Epidermal melanocyte (primary cell): ENCODE measurements around the gene MALSU1.
A peak's percentile ranks its signal among the peaks of the same experiment; 100 is the strongest.

ENCODE experiments used
- DNase-seq: peaks from one replicate; pipeline ENCODE4 v3.0.0; 2011; ENCODE audit warnings: low spot score; ENCODE audit not compliant: insufficient read length

The MALSU1 gene

DNA sequence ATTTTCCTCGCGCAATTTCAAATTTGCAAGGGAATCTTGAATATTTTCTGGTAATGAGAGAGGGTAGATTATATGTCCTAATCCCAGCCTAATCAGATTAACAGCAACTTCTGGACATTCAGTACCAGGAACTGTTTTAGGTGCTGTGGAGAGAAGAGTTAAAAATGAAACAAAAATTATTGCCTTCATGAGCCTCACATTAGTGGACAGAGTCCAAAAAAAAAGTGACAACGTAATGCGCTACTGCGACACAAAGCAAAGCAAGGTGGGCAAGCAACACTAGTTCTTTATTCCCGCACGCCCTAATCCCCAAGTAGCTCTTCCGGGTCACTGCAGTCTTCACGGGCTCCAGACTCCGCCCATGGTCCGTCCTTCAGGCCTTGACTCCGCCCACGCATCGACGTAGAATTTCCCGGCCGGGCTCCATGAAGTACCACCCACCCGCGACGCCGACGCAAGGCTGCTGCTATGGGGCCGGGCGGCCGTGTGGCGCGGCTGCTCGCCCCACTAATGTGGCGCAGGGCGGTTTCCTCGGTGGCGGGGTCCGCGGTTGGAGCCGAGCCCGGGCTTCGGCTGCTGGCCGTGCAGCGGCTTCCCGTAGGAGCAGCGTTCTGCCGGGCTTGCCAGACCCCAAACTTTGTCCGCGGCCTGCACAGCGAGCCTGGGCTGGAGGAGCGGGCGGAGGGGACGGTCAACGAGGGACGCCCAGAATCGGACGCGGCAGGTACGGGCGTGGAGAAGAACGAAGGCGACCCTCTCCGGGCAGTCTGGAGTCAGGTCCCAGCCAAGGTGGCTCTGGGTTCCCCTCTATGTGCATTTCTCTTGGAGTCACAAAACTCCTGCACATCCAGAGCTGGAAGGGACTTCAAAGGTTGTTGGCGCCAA is at the start of gene MALSU1:
Gene MALSU1, plus strand, starts transcription at position 455 of the 885 bp plus-strand sequence. Its CDS starts 14 bp downstream, at position 469.
- peak; percentile 70 for DNase-seq

DNA sequence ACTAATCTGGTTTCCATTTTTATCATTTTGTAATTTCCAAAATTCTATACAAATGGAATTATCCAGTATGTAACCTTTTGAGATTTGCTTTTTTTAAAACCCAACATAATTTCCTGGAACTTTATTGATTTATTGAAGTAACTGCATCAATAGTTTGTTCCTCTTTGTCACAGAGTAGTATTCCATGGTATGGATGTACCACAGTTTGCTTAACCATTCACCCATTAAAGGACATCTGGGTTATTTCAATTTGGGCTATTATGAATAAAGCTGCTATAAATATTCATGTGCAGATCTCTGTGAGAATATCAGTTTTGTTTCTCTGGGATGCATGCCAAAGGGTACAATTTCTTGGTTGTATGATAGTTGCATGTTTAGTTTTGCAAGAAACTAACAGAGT is 49.7 kb upstream of the MALSU1 start:
- DNase-seq = no peak

DNA sequence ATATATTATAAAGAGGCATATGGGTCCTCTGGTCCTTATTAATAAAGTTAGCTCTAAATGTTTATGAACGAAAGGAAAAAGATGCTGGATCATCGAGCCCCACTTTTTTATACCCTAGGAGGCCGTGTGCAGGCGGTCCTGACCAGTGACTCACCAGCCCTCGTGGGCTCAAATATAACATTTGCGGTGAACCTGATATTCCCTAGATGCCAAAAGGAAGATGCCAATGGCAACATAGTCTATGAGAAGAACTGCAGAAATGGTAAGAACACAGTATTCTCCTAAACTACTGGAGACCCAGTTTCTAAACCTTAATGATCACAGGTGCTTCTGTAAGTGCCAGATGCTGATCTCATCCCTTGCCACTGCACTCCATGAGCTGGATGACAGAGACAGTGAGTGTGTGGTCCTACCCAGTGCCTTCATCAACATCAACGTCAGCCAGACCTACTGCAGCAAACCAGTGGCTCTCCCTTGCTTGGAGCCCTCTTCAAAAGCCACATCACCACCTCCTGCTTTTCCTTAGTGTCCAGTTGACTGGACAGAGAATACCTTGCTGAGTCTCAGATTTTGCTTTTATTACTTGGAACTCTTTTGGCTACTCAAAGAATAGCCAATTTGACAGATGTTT is 45.0 kb upstream of the MALSU1 start:
- DNase-seq = no peak

DNA sequence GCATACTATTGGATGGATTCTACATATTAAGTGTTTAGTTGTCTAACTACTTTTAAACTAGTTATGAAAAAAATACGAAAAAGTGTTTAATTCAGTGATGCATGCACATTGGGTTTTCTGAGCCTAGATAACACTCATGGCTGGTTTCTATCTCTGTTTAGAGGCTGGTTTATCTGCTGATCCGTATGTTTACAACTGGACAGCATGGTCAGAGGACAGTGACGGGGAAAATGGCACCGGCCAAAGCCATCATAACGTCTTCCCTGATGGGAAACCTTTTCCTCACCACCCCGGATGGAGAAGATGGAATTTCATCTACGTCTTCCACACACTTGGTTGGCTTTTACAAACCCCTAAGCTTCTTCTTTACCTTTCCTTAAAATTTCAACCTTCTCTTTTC is 42.4 kb upstream of the MALSU1 start:
- no peak for DNase-seq

DNA sequence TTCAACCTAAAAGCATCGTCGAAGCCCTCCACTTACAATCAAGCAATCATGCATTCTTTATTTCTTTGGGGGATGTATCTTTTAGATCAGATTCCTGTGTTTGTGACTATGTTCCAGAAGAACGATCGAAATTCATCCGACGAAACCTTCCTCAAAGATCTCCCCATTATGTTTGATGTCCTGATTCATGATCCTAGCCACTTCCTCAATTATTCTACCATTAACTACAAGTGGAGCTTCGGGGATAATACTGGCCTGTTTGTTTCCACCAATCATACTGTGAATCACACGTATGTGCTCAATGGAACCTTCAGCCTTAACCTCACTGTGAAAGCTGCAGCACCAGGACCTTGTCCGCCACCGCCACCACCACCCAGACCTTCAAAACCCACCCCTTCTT is 38.8 kb upstream of the MALSU1 start:
- no peak for DNase-seq

DNA sequence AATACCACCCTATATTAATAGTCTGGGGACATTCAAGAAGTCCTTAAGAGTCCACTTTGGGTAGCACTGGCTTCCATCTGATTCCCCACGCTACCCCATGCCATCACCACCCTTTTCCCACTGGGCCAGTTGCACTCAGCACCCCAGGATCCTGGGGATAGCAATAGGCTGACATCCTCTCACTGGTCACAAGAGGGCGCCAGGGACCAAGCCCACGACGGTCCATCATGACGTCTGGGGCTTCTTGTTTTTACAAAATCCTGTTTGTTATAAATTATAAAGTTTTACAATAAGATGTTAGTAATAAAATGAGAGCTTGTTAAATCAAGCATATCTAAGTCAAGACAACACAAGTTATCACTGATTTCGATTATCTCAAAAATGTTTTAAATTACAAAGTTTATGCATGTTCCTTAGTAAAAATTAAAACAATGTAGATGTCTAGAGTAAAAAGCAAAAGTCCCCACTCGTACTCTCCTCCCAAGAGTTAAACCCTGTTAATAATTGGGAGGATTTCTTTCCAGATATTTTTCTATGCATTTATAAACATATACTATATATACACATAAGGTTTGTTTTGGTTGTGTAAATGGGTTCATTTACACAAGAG is 37.2 kb upstream of the MALSU1 start:
- peak; percentile 75 for DNase-seq

DNA sequence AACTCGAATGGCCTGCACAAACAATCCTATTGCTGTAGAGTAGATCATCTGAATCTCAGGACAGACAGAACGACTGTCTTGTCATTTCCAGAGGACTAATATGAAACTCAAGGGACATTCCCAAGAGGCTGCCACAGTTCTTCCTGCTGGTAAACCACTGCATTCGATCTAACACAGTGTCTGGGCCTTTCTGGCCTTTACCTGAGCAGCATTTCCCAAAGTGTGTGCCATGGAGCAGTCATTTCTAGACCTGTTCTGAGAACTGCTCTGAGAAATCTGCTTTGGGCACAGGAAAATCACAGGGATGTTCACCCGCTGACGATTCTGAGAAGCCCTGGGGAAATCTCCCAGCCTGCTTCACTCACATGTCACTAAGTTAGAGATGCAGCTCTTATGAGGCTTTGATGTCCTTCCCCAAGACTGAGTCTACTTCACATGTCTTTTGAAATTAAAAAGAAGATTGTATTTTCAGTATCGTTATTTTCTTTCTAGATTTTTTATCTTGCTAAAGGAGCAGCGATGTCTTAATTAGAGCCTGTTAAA is 34.2 kb upstream of the MALSU1 start:
- DNase-seq = no peak

DNA sequence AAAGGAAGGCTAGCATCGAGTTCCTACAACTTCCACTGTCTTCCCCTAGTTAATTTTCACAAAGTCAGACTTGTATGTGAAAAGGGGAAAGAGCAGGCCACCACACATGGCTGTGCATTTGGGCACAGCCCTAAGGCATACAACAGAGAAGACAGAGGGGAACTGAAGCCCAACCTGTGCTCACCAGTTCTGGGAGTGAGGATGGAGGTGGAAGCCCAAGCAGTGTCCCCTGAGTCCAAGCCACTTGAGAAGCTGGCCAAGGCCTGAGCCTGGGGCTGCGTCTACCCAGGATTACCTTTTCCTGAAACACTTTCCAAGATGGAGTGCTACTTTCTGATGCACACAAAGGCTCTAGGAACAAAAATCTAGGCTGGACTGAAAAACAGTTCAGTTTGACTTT is 32.2 kb upstream of the MALSU1 start:
- no peak for DNase-seq

DNA sequence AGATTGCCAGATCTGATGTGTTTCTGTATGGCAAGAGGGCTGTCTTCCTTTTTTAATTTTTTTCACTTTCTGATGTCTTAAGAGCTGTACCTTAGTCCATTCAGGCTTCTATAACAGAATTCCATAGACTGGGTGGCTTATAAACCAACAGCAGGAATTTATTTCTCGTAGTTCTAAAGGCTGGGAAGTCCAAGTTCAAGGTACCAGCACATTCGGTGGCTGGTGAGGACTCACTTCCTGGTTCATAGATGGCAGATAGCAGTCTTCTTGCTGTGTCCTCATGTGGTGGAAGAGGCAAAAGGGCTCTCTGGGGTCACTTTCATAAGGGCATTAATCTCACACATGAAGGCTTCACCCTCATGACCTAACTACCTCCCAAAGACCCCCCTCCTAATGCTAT is 31.8 kb upstream of the MALSU1 start:
- no peak for DNase-seq

DNA sequence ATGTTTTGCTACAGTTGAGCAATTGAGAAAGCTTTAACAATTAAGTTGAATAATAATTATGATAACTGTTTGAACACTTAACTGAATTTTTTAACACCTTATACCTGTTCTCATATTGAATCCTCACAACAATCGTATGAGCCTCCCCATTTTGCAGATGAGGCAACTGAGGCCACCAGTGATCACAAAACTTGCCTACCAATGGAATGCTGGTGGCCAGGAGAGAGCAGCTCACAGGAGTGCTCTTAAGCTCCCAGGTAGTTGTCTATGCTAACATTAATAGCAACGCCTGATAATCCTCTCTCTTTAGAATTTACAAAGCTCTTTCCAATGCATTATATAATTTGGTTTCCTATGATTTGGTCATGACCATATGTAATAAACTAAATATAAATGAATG is 31.0 kb upstream of the MALSU1 start:
- no peak for DNase-seq

DNA sequence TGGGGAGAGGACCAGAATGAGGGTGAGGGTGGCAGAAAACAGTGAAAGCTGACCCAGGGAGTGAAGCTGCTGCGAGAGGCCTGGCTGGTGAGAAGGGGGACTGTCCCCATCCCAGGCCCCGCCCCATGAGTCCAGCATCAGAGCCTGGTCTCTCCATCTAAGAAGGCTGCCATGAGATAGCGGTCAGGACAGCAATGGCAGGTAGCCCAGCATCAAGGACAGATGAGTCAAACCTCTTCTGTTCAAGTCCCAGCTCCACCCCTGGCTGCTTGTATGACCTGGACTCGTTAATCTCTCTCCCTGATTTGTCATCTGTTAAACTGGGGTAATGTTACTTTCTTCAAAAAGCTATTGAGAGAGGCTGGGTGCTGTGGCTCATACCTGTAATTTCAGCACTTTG is 30.4 kb upstream of the MALSU1 start:
- DNase-seq = no peak

DNA sequence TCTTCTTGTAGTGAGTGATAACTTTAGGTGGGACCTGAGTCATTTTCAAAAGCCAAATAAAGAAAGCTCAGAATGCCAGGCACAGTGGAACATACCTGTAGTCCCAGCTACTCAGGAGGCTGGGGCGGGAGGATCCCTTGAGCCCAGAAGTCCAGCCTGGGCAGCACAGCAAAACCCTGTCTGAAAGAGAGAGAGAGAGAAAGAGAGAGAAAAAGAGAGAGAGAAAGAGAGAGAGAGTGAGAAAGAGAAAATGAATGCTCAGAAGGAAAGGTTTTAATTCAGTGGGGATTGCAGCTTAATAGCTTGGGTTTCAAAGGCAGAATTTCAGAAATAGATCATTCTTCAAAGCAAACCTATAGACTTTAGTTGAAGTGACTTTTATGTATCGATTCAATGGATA is 26.9 kb upstream of the MALSU1 start:
- DNase-seq = no peak

DNA sequence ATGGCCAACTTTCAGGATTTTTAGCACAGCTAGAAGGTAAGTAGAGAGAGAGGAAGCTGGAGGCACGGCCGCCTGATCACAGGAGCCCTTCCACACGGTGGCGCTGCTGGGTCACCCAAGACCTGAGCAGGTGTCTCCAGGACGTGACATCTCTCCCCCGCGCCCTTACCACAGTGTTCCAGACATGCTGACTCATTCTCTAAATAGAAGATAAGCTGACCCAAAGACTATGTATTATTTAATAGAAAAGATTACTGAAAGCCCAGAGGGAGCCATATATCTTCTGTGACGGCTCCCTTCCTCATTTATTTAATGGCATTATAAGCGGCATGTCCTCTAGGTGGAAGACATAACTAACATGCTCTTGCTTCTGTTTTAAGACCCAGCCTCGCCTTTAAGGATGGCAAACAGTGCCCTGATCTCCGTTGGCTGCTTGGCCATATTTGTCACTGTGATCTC is 26.0 kb upstream of the MALSU1 start:
- no peak for DNase-seq

DNA sequence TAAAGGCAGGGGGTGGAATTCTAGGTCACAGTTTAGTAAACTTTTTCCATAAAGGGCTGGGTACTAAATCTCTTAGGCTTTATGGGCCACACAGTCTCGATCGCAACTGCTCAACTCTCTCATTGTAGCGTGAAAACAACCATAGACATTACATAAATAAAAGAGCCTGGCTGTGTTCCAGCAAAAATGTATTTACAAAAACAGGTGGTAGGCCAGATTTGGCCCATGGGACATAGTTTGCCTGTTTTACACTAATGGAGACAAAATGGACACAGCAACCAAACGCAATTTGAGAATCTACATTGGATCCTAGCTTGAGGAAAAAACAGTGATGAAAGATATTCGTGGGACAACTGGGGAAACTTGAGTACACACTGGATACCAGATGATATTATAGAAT is 23.2 kb upstream of the MALSU1 start:
- no peak for DNase-seq

DNA sequence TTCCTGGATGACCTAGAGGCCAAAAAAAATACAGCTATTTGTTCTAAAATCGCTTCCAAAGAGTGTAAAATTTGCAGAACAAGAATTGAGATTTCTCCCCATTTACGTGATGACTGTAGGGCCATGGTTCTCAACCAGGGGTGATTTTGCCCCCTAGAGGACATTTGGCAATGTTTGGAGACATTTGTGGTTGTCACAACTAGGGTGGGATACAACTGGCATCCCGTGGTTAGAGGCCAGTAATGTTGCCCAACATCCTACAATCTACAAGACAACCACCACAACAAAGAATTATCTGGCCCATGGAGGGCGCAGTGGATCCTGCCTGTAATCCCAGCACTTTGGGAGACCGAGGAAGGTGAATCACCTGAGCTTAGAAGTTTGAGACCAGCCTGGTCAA is 22.8 kb upstream of the MALSU1 start:
- DNase-seq = no peak

DNA sequence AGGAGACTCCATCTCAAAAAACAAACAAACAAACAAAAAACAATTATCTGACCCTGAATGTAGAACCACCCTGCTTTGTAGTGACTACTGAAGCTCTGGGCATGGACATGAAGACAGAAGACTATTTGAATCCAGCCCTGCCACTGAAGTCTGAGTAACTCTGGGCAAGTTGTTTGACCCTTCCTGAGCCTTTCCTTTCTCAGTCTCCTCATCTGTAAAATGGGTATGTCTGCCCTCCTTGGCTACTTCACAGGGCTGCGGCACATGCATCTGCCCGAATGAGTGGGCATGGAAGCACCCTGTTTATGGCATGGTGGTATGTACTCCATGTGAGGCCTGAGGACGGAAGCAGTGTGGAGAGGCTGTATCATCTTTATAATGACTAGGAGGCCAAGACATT is 22.2 kb upstream of the MALSU1 start:
- no peak for DNase-seq

DNA sequence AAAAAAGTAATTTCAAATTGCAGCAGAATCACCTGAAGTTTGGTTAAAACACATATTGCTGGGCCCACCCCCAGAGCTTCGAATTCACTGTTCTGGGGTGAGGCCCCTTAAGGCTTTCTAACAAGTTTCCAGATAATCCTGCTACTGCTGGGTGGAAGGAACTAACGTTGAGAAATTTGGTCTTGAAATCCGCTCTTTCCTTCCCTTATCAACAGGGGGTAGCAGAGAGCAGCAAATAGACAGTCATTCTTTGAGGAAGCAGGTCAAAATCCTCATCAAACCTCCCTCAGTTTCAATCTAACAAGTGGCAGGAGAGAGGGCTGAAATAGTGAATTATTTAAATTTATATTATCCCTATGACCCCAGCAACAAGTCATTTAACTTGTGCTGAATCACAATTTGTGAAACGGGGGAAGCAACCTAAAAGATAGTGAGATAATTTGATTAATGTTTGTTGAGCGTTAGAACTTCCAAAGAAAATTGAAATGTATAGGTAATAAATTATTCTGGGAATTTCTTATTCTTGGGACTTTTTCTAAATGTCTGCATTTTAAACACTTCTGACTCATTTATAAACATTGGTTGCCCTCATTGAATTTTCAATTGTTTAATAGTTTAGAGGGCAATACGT is 21.7 kb upstream of the MALSU1 start:
- DNase-seq = peak; percentile 39

DNA sequence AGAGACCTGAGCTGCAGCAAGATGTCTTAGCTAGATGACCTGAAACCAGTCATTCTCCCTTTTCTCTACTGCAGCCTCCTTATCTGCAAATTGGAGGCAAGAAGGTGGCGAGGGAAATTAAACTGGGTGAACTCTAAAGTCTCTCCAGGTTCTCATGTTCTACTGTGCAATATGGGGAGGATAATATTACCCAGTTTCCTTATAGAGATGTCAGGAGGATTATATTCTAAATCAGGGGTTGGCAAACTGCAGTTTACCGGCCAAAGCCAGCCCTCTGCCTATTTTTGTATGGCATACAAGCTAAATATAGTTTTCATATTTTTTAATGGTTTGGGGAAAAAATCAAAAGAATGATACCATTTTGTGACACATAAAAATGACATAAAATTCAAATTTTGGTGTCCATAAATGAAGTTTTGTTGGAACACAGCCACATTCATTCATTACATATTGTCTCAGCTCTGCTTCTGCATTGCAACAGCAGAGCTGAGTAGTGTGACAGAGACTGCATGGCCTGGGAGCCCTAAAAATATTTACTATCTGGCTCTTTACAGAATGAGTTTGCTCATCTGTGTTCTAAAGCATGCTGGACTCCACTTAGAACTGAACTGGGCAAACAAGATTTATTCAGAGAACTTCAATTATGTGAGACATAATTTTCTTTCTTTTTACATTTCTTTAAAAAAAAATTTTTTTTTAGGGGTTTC is 19.2 kb upstream of the MALSU1 start:
- no peak for DNase-seq

DNA sequence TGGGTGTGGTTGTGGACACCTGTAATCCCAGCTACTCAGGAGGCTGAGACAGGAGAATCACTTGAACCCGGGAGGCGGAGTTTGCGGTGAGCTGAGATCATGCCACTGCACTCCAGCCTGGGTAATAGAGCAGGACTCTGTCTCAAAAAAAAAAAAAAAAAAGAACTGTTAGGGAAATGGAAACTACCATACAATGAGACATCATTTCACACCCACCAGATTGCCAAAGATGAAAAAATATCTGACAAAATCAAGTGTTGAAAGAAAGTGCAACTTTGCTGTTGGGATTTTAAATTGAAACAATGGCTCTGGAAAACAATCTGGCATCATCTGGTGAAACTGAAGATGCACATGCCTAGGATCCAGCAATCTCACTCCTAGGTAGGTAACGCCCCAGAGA is 16.1 kb upstream of the MALSU1 start:
- no peak for DNase-seq

DNA sequence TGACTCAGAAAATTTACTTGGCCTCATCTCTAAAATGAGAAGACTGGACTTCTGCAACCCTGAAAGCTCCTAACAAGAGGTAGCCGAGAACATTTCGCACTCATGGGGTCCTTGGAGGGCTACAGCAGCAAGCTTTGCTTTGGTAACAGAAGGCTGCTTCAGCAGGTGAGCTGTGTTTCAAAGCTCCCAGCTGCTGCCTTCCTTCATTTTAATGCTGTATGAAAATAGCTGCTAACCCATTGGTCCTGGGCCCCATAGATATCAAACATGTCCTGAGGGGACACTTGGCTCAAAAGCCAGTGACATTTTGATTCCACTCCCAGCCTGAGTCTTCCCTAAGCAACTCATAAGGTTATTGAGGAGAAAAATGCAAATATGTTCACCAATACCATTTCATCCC is 14.3 kb upstream of the MALSU1 start:
- DNase-seq = no peak
